Caco-2 (cell line): ENCODE measurements around the gene TRMT112. TPM values are rescaled to one million over a fixed set of nuclear protein-coding genes. Genes with fewer than 3 reads are reported as not detected.
A peak's percentile ranks its signal among the peaks of the same experiment; 100 is the strongest.
"Not testable (repeated sequence)": the region's sequence is repeated elsewhere in the genome, so short reads cannot be mapped to it uniquely, and the experiment has no call there.

Experiments used
- BruUV-seq: library from RNA; stranded (reverse); fragments of 400-500 nt; replicated peaks from 2 replicates; lab custom pipeline; 2021; lab: Mats Ljungman, UMichigan
- CTCF ChIA-PET: fragments of 300-600 bp; sonication (Branson Sonifier 250); formaldehyde crosslinking; loops from one replicate; lab custom pipeline; 2022; ENCODE audit warnings: antibody characterized with exemption; lab: Charles Lee
- POLR2A ChIA-PET: fragments of 300-600 bp; sonication (Branson Sonifier 250); formaldehyde crosslinking; loops from one replicate; lab custom pipeline; 2022; ENCODE audit warnings: antibody characterized with exemption; lab: Charles Lee
- DNase-seq, 2 experiments: peaks; one replicate each; pipeline versions ENCODE4 v3.0.0 to v3.0.0-alpha.2; 2020 to 2022
- H3K27me3 ChIP-seq: replicated peaks from 2 replicates; pipeline ENCODE4 v1.6.0; 2011; ENCODE audit warnings: low read length; ENCODE audit not compliant: control insufficient read depth, insufficient read depth
- H3K36me3 ChIP-seq: 2 replicates; pipeline ENCODE4 v1.5.1; 2011; ENCODE audit warnings: low read length; ENCODE audit not compliant: control insufficient read depth, insufficient read depth
- H3K4me1 ChIP-seq: fragments of 250-450 bp; sonication (Bioruptor Pico); 2 replicates; pipeline ENCODE4 v1.5.1; 2020; ENCODE audit warnings: mild to moderate bottlenecking
- H3K4me3 ChIP-seq: 2 replicates; pipeline ENCODE4 v1.5.1; 2011; ENCODE audit warnings: low read depth, mild to moderate bottlenecking, control low read depth, low read length
- H3K9me3 ChIP-seq: fragments of 250-450 bp; sonication (Bioruptor Pico); 2 replicates; pipeline ENCODE4 v1.5.1; 2020; ENCODE audit warnings: mild to moderate bottlenecking, moderate library complexity
- H3K27ac Mint-ChIP-seq: one replicate; pipeline ENCODE4 v1.8.0; 2022; ENCODE audit warnings: mixed read lengths; ENCODE audit not compliant: unreplicated experiment
- H3K27me3 Mint-ChIP-seq: one replicate; pipeline ENCODE4 v1.8.0; 2022; ENCODE audit warnings: mixed read lengths; ENCODE audit not compliant: insufficient read depth, unreplicated experiment
- H3K36me3 Mint-ChIP-seq: one replicate; pipeline ENCODE4 v1.8.0; 2022; ENCODE audit warnings: mild to moderate bottlenecking, mixed read lengths; ENCODE audit not compliant: insufficient read depth, unreplicated experiment
- H3K4me1 Mint-ChIP-seq: one replicate; pipeline ENCODE4 v1.8.0; 2022; ENCODE audit warnings: low read depth, mixed read lengths; ENCODE audit not compliant: unreplicated experiment
- H3K4me3 Mint-ChIP-seq: one replicate; pipeline ENCODE4 v1.8.0; 2022; ENCODE audit warnings: mild to moderate bottlenecking, moderate library complexity, mixed read lengths; ENCODE audit not compliant: unreplicated experiment
- H3K9me3 Mint-ChIP-seq: one replicate; pipeline ENCODE4 v1.8.0; 2022; ENCODE audit warnings: mixed read lengths; ENCODE audit not compliant: unreplicated experiment
- CTCF ChIP-seq, 2 experiments: fragments of 200-600 bp in 1 of 2; IDR thresholded peaks; 1 replicate in 1 of 2; 2 replicates in 1 of 2; pipeline versions ENCODE4 v1.5.1 to v1.8.0; 2011 to 2022; ENCODE audit warnings: antibody characterized with exemption in 1 of 2, control low read depth in 1 of 2, inconsistent platforms in 1 of 2, low read depth in 1 of 2, low read length in 1 of 2, mild to moderate bottlenecking in 1 of 2, moderate library complexity in 1 of 2; ENCODE audit not compliant: insufficient read depth in 1 of 2, severe bottlenecking in 1 of 2, unreplicated experiment in 1 of 2
- intact Hi-C: fragments of 100-400 bp; cut with micrococcal nuclease; formaldehyde crosslinking; loops from one replicate; pipeline ENCODE4 v1.10.0; 2022; ENCODE audit not compliant: unreplicated experiment
- total RNA-seq: library from RNA; stranded (reverse); gene quantifications from 2 replicates; pipeline ENCODE4 v1.2.3, GENCODE V29; 2022

TRMT112 gene
- total RNA-seq, 1 experiment from 2014 or later: 246 TPM

GRCh38 chr11:64327993-64328392 lies 10.6 kb upstream of the TRMT112 start:
- CTCF ChIA-PET: interaction anchor here (0.6 kb wide), 1 partner anchor 10 kb away, joined by 3 read pairs; the partner anchor contains the start of genes PRDX5 and TRMT112
- no TSS peak for BruUV-seq
- Histone ChIP-seq H3K4me3 (no peak overlapping the region), H3K27me3 (no peaks in the 10 kb centered on the region), H3K4me1 (peaks cover under 1% of the 10 kb centered on the region), H3K36me3 (no peaks in the 10 kb centered on the region), H3K9me3 (no peaks in the 10 kb centered on the region)
- POLR2A ChIA-PET: no interaction called here
- Mint-ChIP-seq H3K27me3 (no peaks in the 10 kb centered on the region), H3K4me3 (no peak overlapping the region), H3K4me1 (no peaks in the 10 kb centered on the region), H3K9me3 (no peaks in the 10 kb centered on the region), H3K36me3 (peaks cover 9% of the 10 kb centered on the region), H3K27ac (no peak overlapping the region)
- intact Hi-C loops: no loop called here
- no peak for TF ChIP-seq CTCF (IDR thresholded peaks at IDR 0.05; ENCODE audit: insufficient read depth in 1 of 2, low read depth in 1 of 2, low read length in 1 of 2, severe bottlenecking in 1 of 2, unreplicated experiment in 1 of 2)
- DNase-seq: no peak

GRCh38 chr11:64327375-64327774 lies 10.0 kb upstream of the TRMT112 start:
- intact Hi-C loops: no loop called here
- no peaks in the 10 kb centered on the region for H3K27me3 ChIP-seq
- no peak for DNase-seq
- no peaks in the 10 kb centered on the region for H3K36me3 ChIP-seq
- TF ChIP-seq CTCF (IDR thresholded peaks at IDR 0.05; ENCODE audit: insufficient read depth in 1 of 2, low read depth in 1 of 2, low read length in 1 of 2, severe bottlenecking in 1 of 2, unreplicated experiment in 1 of 2): no peak
- no peaks in the 10 kb centered on the region for H3K27me3 Mint-ChIP-seq
- H3K9me3 Mint-ChIP-seq: no peaks in the 10 kb centered on the region
- H3K4me3 Mint-ChIP-seq: no peak overlapping the region
- H3K4me1 Mint-ChIP-seq: no peaks in the 10 kb centered on the region
- H3K4me1 ChIP-seq: peaks cover 7% of the 10 kb centered on the region
- BruUV-seq: no TSS peak
- peaks cover 11% of the 10 kb centered on the region for H3K36me3 Mint-ChIP-seq
- H3K4me3 ChIP-seq: no peak overlapping the region
- POLR2A ChIA-PET: no interaction called here
- no peak overlapping the region for H3K27ac Mint-ChIP-seq
- H3K9me3 ChIP-seq: no peaks in the 10 kb centered on the region
- CTCF ChIA-PET: interaction anchor here (1.1 kb wide), 1 partner anchor 10 kb away, joined by 3 read pairs; the partner anchor contains the start of gene PRDX5

GRCh38 chr11:64324692-64325469 lies 7.5 kb upstream of the TRMT112 start:
- Mint-ChIP-seq H3K27ac (peak overlapping the region; percentile 30), H3K36me3 (peaks cover 28% of the 10 kb centered on the region), H3K9me3 (no peaks in the 10 kb centered on the region), H3K4me3 (no peak overlapping the region), H3K4me1 (peaks cover 11% of the 10 kb centered on the region), H3K27me3 (no peaks in the 10 kb centered on the region)
- no TSS peak for BruUV-seq
- H3K4me1 ChIP-seq: peaks cover 9% of the 10 kb centered on the region
- CTCF ChIA-PET: interaction anchor here (0.6 kb wide), 2 partner anchors 30 to 53 kb away, joined by 3 read pairs; no protein-coding TSS in a partner anchor
- no peaks in the 10 kb centered on the region for H3K27me3 ChIP-seq
- peaks cover 1% of the 10 kb centered on the region for H3K36me3 ChIP-seq
- DNase-seq: no peak
- POLR2A ChIA-PET: interaction anchor here (0.6 to 0.7 kb wide), 2 partner anchors 17 to 21 kb away, joined by 9 to 14 read pairs; no protein-coding TSS in a partner anchor
- no peak for TF ChIP-seq CTCF (IDR thresholded peaks at IDR 0.05; ENCODE audit: insufficient read depth in 1 of 2, low read depth in 1 of 2, low read length in 1 of 2, severe bottlenecking in 1 of 2, unreplicated experiment in 1 of 2)
- no peak overlapping the region for H3K4me3 ChIP-seq
- intact Hi-C loops: no loop called here
- H3K9me3 ChIP-seq: no peaks in the 10 kb centered on the region

- POLR2A ChIA-PET, H3K36me3 ChIP-seq, H3K9me3 Mint-ChIP-seq, H3K4me3 ChIP-seq, H3K27me3 Mint-ChIP-seq, DNase-seq, H3K9me3 ChIP-seq, intact Hi-C loops, BruUV-seq, H3K27me3 ChIP-seq, H3K4me3 Mint-ChIP-seq: not testable (repeated sequence)
- H3K27ac Mint-ChIP-seq: peak overlapping the region; percentile 30
- CTCF ChIA-PET: interaction anchor here (1.4 to 1.6 kb wide), 2 partner anchors 31 to 33 kb away, joined by 4 to 11 read pairs; no protein-coding TSS in a partner anchor
- peaks cover 17% of the 10 kb centered on the region for H3K4me1 Mint-ChIP-seq
- peaks cover 31% of the 10 kb centered on the region for H3K36me3 Mint-ChIP-seq
- peaks cover 16% of the 10 kb centered on the region for H3K4me1 ChIP-seq
These were observed 6.6 kb upstream of the TRMT112 start for GRCh38 chr11:64323984-64324383.
